ENCODE data around the gene CDS1. TPM values are rescaled to one million over a fixed set of nuclear protein-coding genes. Genes with fewer than 3 reads are reported as not detected.
"Not testable (repeated sequence)": the region's sequence is repeated elsewhere in the genome, so short reads cannot be mapped to it uniquely, and the experiment has no call there.

CDS1 gene
- under 1 TPM; 0.26 to 0.33 TPM for total RNA-seq

- peaks cover 2% of the 10 kb centered on the region for H3K9me3 Mint-ChIP-seq
- ATAC-seq (ENCODE audit: low read depth) (peak; percentile 69), DNase-seq (peak; percentile 68)
- peak within 1 kb of the TSS; percentile 76 for H3K4me3 Mint-ChIP-seq
- H3K4me1 Mint-ChIP-seq: peaks cover 10% of the 10 kb centered on the region
- H3K27ac Mint-ChIP-seq: no peak within 1 kb of the TSS
- H3K36me3 Mint-ChIP-seq: no peaks in the 10 kb centered on the region
- H3K27me3 Mint-ChIP-seq: peaks cover 46% of the 10 kb centered on the region
- POLR2A ChIA-PET: no interaction called here
These were observed at the start of gene CDS1 for GRCh38 chr4:84582988-84583875. TSS of gene CDS1 (plus strand) at chr4:84583127. CDS start at chr4:84583402, 275 bp downstream.

- H3K9me3 Mint-ChIP-seq: no peaks in the 10 kb centered on the region
- H3K4me3 Mint-ChIP-seq: no peak overlapping the region
- no peaks in the 10 kb centered on the region for H3K36me3 Mint-ChIP-seq
- POLR2A ChIA-PET: no interaction called here
- no peak for DNase-seq
- H3K27me3 Mint-ChIP-seq: no peaks in the 10 kb centered on the region
- no peaks in the 10 kb centered on the region for H3K4me1 Mint-ChIP-seq
- H3K27ac Mint-ChIP-seq: no peak overlapping the region
- ATAC-seq (ENCODE audit: low read depth): no peak
These were observed 47.0 kb upstream of the CDS1 start for GRCh38 chr4:84535901-84536300.

- no peak overlapping the region for H3K27ac Mint-ChIP-seq
- POLR2A ChIA-PET: no interaction called here
- H3K9me3 Mint-ChIP-seq: no peaks in the 10 kb centered on the region
- H3K36me3 Mint-ChIP-seq: no peaks in the 10 kb centered on the region
- H3K27me3 Mint-ChIP-seq: no peaks in the 10 kb centered on the region
- H3K4me1 Mint-ChIP-seq: no peaks in the 10 kb centered on the region
- no peak for ATAC-seq (ENCODE audit: low read depth)
- no peak for DNase-seq
- no peak overlapping the region for H3K4me3 Mint-ChIP-seq
These were observed 37.8 kb upstream of the CDS1 start for GRCh38 chr4:84545093-84545492.

GRCh38 chr4:84547211-84547610 lies 35.7 kb upstream of the CDS1 start:
- no peak for ATAC-seq (ENCODE audit: low read depth)
- no peak for DNase-seq
- Mint-ChIP-seq H3K4me1 (no peaks in the 10 kb centered on the region), H3K27me3 (peaks cover 2% of the 10 kb centered on the region), H3K4me3 (no peak overlapping the region), H3K27ac (no peak overlapping the region), H3K9me3 (no peaks in the 10 kb centered on the region), H3K36me3 (no peaks in the 10 kb centered on the region)
- POLR2A ChIA-PET: no interaction called here

- DNase-seq; POLR2A ChIA-PET; H3K27ac Mint-ChIP-seq; H3K9me3 Mint-ChIP-seq; H3K36me3 Mint-ChIP-seq; H3K4me3 Mint-ChIP-seq; H3K27me3 Mint-ChIP-seq; H3K4me1 Mint-ChIP-seq; ATAC-seq (ENCODE audit: low read depth): not testable (repeated sequence)
These were observed 33.7 kb upstream of the CDS1 start for GRCh38 chr4:84549191-84549590.

- ATAC-seq (ENCODE audit: low read depth): no peak
- no peaks in the 10 kb centered on the region for H3K9me3 Mint-ChIP-seq
These were observed 20.8 kb upstream of the CDS1 start for GRCh38 chr4:84562156-84562555.

GRCh38 chr4:84563002-84563401 lies 19.9 kb upstream of the CDS1 start:
- Mint-ChIP-seq H3K4me1 (no peaks in the 10 kb centered on the region), H3K27ac (no peak overlapping the region), H3K4me3 (no peak overlapping the region), H3K9me3 (no peaks in the 10 kb centered on the region), H3K36me3 (no peaks in the 10 kb centered on the region), H3K27me3 (peaks cover 10% of the 10 kb centered on the region)
- DNase-seq: no peak
- ATAC-seq (ENCODE audit: low read depth): no peak
- POLR2A ChIA-PET: no interaction called here

More at GRCh38 chr4:84562156-84562555, 20.8 kb upstream of the CDS1 start:
- no peak overlapping the region for H3K4me3 Mint-ChIP-seq
- H3K27me3 Mint-ChIP-seq: peaks cover 8% of the 10 kb centered on the region
- no peaks in the 10 kb centered on the region for H3K4me1 Mint-ChIP-seq
- POLR2A ChIA-PET: no interaction called here
- DNase-seq: no peak
- H3K27ac Mint-ChIP-seq: no peak overlapping the region
- H3K36me3 Mint-ChIP-seq: no peaks in the 10 kb centered on the region

- Mint-ChIP-seq H3K4me3 (no peak overlapping the region), H3K27me3 (peaks cover 14% of the 10 kb centered on the region), H3K27ac (no peak overlapping the region), H3K9me3 (no peaks in the 10 kb centered on the region), H3K4me1 (no peaks in the 10 kb centered on the region), H3K36me3 (no peaks in the 10 kb centered on the region)
- DNase-seq: no peak
- POLR2A ChIA-PET: no interaction called here
- ATAC-seq (ENCODE audit: low read depth): no peak
These were observed 17.0 kb upstream of the CDS1 start for GRCh38 chr4:84565951-84566350.

- POLR2A ChIA-PET: no interaction called here
- no peaks in the 10 kb centered on the region for H3K9me3 Mint-ChIP-seq
- peaks cover 10% of the 10 kb centered on the region for H3K27me3 Mint-ChIP-seq
- ATAC-seq (ENCODE audit: low read depth) (no peak), DNase-seq (no peak)
- H3K4me1 Mint-ChIP-seq: peaks cover 1% of the 10 kb centered on the region
- no peak overlapping the region for H3K4me3 Mint-ChIP-seq
- no peak overlapping the region for H3K27ac Mint-ChIP-seq
- no peaks in the 10 kb centered on the region for H3K36me3 Mint-ChIP-seq
These were observed 14.4 kb upstream of the CDS1 start for GRCh38 chr4:84568496-84568895.

GRCh38 chr4:84569009-84569408 lies 13.9 kb upstream of the CDS1 start:
- Mint-ChIP-seq H3K27me3 (peaks cover 9% of the 10 kb centered on the region), H3K36me3 (no peaks in the 10 kb centered on the region), H3K9me3 (no peaks in the 10 kb centered on the region), H3K4me3 (no peak overlapping the region), H3K4me1 (peaks cover 1% of the 10 kb centered on the region), H3K27ac (no peak overlapping the region)
- no peak for ATAC-seq (ENCODE audit: low read depth)
- DNase-seq: no peak
- POLR2A ChIA-PET: no interaction called here

- POLR2A ChIA-PET: no interaction called here
- no peaks in the 10 kb centered on the region for H3K9me3 Mint-ChIP-seq
- no peaks in the 10 kb centered on the region for H3K36me3 Mint-ChIP-seq
- no peak overlapping the region for H3K4me3 Mint-ChIP-seq
- no peak overlapping the region for H3K27ac Mint-ChIP-seq
- ATAC-seq (ENCODE audit: low read depth): no peak
- H3K4me1 Mint-ChIP-seq: peaks cover 1% of the 10 kb centered on the region
- H3K27me3 Mint-ChIP-seq: peaks cover 10% of the 10 kb centered on the region
- DNase-seq: no peak
These were observed 9.4 kb upstream of the CDS1 start for GRCh38 chr4:84573385-84574068.

GRCh38 chr4:84574069-84574720 lies 8.7 kb upstream of the CDS1 start:
- POLR2A ChIA-PET: no interaction called here
- H3K4me1 Mint-ChIP-seq: peaks cover 1% of the 10 kb centered on the region

GRCh38 chr4:84578540-84579402 lies 4.2 kb upstream of the CDS1 start:
- Mint-ChIP-seq H3K36me3 (no peaks in the 10 kb centered on the region), H3K27ac (no peak overlapping the region), H3K4me3 (no peak overlapping the region), H3K9me3 (no peaks in the 10 kb centered on the region), H3K27me3 (peaks cover 28% of the 10 kb centered on the region), H3K4me1 (peaks cover 5% of the 10 kb centered on the region)
- ATAC-seq (ENCODE audit: low read depth) (no peak), DNase-seq (no peak)
- POLR2A ChIA-PET: no interaction called here

More at GRCh38 chr4:84574069-84574720, 8.7 kb upstream of the CDS1 start:
- DNase-seq (no peak), ATAC-seq (ENCODE audit: low read depth) (no peak)
- Mint-ChIP-seq H3K36me3 (no peaks in the 10 kb centered on the region), H3K27me3 (peaks cover 8% of the 10 kb centered on the region), H3K9me3 (no peaks in the 10 kb centered on the region), H3K27ac (no peak overlapping the region), H3K4me3 (no peak overlapping the region)

Data from activated naive CD8-positive, alpha-beta T cell treated with anti-CD3 and anti-CD28 coated beads, Interleukin-2, amount 10 ng/mL, durations not matched to agents 7 days and 5 days (primary cell).